Duodenal mucosa (tissue), 2 donors: Measurements from ENCODE around the gene DIO3.

Source experiments
- H3K27ac ChIP-seq: one replicate; pipeline ENCODE4 v1.7.0; 2013; ENCODE audit warnings: low read depth, low read length
- H3K27me3 ChIP-seq, 2 donors: one replicate each; pipeline ENCODE4 v1.7.0; 2013; ENCODE audit warnings: low read length in 2 of 2, control low read depth in 1 of 2; ENCODE audit not compliant: insufficient read depth in 2 of 2, control insufficient read depth in 1 of 2
- H3K36me3 ChIP-seq, 2 donors: one replicate each; pipeline ENCODE4 v1.7.0; 2013; ENCODE audit warnings: low read length in 2 of 2, control low read depth in 1 of 2; ENCODE audit not compliant: insufficient read depth in 2 of 2, control insufficient read depth in 1 of 2
- H3K4me1 ChIP-seq, 2 donors: one replicate each; pipeline ENCODE4 v1.7.0; 2013; ENCODE audit warnings: low read length in 2 of 2, control low read depth in 1 of 2; ENCODE audit not compliant: insufficient read depth in 2 of 2, control insufficient read depth in 1 of 2
- H3K4me3 ChIP-seq, 2 donors: one replicate each; pipeline ENCODE4 v1.7.0; 2013; ENCODE audit warnings: low read length in 2 of 2, low read depth in 1 of 2
- H3K9ac ChIP-seq, 2 donors: one replicate each; pipeline ENCODE4 v1.7.0; 2013; ENCODE audit warnings: low read length in 2 of 2, low read depth in 1 of 2
- H3K9me3 ChIP-seq, 2 donors: one replicate each; pipeline ENCODE4 v1.7.0; 2013; ENCODE audit warnings: low read length in 2 of 2, control low read depth in 1 of 2; ENCODE audit not compliant: control insufficient read depth in 1 of 2

Gene DIO3

DNA sequence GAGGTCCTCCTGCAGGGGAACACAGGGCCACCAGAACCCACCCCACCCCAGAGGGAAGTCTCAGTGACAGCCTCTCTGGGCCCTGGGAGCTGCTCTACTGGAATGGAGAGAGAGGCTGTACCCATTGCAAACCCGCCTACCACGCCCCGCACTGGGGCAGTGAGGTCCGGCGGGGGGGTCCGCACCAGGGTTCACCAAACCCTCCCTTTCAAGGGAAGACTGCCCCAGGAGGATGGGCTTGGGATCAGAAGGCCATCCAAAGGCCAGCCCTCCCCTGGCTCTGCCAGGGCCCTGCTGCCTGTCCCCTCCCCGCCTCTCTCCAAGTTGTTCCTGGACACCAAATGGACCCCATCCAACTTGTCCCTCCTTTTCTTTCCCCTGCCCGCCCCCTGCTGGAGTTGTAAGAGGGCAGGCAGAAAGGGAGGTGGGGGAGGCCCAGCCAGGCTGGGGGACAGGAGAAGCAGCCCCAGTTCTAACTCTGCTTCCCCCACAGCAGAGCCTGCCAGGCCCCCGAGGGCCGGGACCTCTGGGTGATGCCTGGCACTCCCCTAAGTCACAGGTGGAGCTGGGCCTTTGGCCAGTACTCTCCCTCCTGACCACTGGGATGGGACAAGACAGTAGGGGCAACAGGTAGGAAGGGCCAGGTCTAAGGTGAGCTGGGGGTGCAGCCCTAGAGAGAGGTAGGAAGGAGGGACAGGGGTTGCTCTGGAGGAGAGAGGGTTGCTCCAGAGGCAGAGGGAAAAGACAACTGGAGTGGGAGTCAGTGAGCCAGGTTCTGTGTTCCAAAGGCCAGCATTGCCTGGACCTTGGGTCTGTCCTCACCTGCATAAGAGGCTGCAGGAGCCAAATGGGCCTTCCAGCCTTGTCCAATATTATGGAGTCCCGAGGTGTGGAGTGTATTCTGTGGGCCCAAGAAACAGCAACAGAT is 3.2 kb upstream of the DIO3 start:
- Histone ChIP-seq H3K9ac (no peak overlapping the region), H3K4me1 (no peaks in the 10 kb centered on the region), H3K9me3 (no peaks in the 10 kb centered on the region), H3K4me3 (no peak overlapping the region), H3K36me3 (no peaks in the 10 kb centered on the region), H3K27me3 (peaks cover 30 to 33% of the 10 kb centered on the region in 2 donors), H3K27ac (no peak overlapping the region)

GRCh38 chr14:101558739-101559240 is 2.5 kb upstream of the DIO3 start:
- Histone ChIP-seq H3K27ac (no peak overlapping the region), H3K4me3 (no peak overlapping the region)

GRCh38 chr14:101559250-101559623 is 2.1 kb upstream of the DIO3 start:
- no peak overlapping the region for H3K4me3 ChIP-seq
- no peak overlapping the region for H3K27ac ChIP-seq
- H3K9ac ChIP-seq: no peak overlapping the region
- no peaks in the 10 kb centered on the region for H3K4me1 ChIP-seq
- no peaks in the 10 kb centered on the region for H3K36me3 ChIP-seq
- H3K27me3 ChIP-seq: peaks cover 41 to 44% of the 10 kb centered on the region in 2 donors
- H3K9me3 ChIP-seq: no peaks in the 10 kb centered on the region

More at GRCh38 chr14:101558739-101559240, 2.5 kb upstream of the DIO3 start:
- H3K36me3 ChIP-seq: no peaks in the 10 kb centered on the region
- H3K9me3 ChIP-seq: no peaks in the 10 kb centered on the region
- no peak overlapping the region for H3K9ac ChIP-seq
- peaks cover 37 to 39% of the 10 kb centered on the region in 2 donors for H3K27me3 ChIP-seq
- H3K4me1 ChIP-seq: no peaks in the 10 kb centered on the region

DNA sequence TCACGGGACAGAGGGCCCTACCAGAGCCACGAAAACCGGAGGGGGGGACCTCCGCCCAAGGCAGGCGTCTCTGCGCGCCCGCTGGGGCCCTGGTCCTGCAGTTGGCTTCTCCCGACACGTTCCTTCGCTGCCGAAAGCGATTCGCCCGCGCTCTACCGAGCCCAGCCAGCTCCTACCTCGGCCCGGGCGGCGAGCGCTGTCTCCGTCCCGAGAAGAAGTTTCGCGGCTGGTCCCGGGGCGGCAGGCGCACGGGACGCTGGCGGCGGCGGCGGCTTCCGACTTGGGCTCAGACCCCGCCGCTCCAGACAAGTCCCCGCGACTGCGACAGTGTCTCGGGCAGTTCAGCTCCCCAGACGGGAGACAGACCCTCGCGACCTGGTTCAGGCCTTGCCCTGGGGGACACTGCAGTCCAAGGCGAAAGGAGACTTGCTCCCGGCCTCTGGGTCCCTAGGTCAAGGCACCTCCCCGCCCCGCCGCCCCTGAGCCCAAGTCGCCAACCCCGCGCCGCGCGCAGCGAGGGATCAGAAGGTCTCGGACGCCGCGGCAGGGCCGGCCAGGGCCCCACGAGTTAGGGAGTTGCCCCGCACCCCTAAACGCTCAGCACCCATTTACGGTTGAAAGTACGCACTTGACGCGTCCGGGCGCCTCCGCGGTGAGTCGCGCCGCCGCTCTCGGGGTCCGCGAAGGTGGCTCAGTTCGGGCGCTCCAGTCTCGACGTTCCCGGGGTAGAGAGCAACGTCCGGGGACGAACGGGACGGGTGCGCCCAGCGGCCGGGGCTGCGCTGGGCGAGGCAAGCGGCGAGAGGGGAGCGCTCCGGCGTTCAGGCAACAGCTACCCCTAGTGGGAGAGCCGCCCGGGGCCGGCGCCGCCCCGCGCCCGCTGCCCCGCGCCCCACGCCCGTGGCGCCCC is 1.4 kb upstream of the DIO3 start:
- no peak overlapping the region for H3K4me3 ChIP-seq
- H3K9ac ChIP-seq: no peak overlapping the region
- no peaks in the 10 kb centered on the region for H3K9me3 ChIP-seq
- peaks cover 44 to 50% of the 10 kb centered on the region in 2 donors for H3K27me3 ChIP-seq
- no peaks in the 10 kb centered on the region for H3K4me1 ChIP-seq
- H3K36me3 ChIP-seq: no peaks in the 10 kb centered on the region
- no peak overlapping the region for H3K27ac ChIP-seq

DNA sequence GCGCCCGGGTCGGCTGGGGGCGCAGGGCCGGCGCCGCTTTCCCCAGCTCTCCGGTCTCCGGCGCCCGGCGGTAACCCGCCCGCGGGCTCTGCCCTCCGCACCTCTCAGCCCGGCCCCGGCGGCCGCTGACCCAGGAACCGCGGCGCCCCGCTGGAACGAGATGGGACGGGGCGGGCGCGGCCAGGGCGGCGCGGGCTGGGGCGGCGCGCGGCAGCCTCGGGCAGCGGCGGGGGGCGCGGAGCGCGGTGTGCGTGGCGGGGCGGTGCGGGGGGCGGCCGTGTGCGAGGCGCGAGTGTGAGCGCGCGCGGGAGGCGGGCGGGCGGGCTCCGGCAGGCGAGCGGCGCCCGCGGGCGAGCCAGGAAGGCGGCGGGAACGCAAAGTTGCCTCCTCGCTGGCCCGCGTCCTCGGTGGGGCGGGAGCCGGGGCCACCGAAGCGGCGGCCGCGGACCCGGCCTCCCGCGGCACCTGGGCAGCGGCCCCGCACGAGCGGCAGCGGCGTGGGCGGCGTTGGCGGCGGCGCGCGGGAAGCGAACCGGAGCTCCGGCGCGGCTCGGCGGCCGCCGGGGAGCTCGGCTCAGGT is 671 bp upstream of the DIO3 start:
- H3K27me3 ChIP-seq: peaks cover 50 to 58% of the 10 kb centered on the region in 2 donors
- no peaks in the 10 kb centered on the region for H3K4me1 ChIP-seq
- no peak overlapping the region for H3K9ac ChIP-seq
- H3K36me3 ChIP-seq: no peaks in the 10 kb centered on the region
- H3K9me3 ChIP-seq: no peaks in the 10 kb centered on the region
- no peak overlapping the region for H3K4me3 ChIP-seq
- H3K27ac ChIP-seq: no peak overlapping the region

DNA sequence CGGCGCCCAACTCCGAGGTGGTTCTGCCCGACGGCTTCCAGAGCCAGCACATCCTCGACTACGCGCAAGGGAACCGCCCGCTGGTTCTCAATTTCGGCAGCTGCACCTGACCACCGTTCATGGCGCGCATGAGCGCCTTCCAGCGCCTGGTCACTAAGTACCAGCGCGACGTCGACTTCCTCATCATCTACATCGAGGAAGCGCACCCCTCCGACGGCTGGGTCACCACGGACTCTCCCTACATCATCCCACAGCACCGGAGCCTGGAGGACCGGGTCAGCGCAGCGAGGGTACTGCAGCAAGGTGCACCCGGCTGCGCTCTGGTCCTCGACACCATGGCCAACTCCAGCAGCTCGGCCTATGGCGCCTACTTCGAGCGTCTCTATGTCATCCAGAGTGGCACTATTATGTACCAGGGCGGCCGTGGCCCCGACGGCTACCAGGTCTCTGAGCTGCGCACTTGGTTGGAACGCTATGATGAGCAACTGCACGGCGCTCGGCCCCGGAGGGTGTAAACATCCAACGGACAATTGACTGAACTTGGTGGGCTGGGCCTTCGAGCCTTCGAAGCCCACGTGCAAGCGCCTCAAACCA is 699 bp downstream of the DIO3 start:
- H3K9me3 ChIP-seq: no peaks in the 10 kb centered on the region
- H3K4me3 ChIP-seq: no peak overlapping the region
- peaks cover 56 to 70% of the 10 kb centered on the region in 2 donors for H3K27me3 ChIP-seq
- H3K4me1 ChIP-seq: no peaks in the 10 kb centered on the region
- no peak overlapping the region for H3K9ac ChIP-seq
- no peak overlapping the region for H3K27ac ChIP-seq
- no peaks in the 10 kb centered on the region for H3K36me3 ChIP-seq

DNA sequence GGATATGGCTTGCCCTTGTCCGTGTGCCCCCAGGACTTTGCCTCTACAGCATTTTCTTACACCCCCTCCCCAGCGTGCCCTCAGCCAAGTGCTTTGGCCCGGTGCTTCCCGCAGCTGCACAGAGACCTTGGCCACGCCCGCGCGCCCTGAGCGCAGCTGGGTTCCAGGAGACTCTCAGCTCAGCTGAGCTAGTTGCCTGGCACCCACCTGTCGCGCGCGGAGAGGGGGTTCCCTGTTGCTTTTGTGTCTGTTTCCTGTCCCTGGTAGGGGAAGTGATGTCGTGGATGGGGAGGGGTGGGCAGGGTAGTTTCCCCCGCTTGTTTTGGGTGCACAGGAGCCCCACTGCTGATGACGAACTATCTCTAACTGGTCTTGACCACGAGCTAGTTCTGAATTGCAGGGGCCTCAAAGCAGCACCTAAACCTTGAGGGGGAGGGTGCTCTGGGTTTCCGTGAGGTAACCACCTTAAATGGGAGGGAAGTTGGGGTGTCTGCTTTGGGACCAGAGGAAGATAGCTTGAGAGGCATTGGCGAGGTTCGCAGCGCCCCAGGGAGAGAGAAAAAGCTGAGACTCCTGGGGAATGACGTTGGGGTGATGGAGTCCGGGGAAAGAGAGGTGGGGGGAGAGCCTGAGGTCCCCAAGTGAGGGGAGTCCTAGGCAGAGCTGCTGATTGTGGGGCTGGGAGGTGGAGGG is 1.5 kb downstream of the DIO3 start:
- Histone ChIP-seq H3K36me3 (no peaks in the 10 kb centered on the region), H3K27me3 (peaks cover 54 to 77% of the 10 kb centered on the region in 2 donors), H3K4me1 (no peaks in the 10 kb centered on the region), H3K4me3 (no peak overlapping the region), H3K27ac (no peak overlapping the region), H3K9ac (no peak overlapping the region), H3K9me3 (no peaks in the 10 kb centered on the region)

DNA sequence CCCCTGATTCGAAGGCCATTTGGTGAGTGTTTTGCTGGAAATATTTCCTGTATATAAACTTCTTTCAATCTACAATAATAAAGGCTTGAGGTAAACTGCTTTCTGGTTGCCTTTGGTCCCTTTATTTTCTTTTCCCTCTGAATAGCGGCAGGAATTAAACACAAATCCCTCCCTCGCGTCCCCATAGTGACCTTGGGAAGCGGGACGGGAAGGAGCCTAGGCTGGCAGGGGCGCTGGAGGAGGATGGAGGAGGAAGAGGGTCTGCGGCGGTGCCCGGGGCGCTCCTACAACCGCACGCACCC is 2.0 kb downstream of the DIO3 start:
- H3K27me3 ChIP-seq: peaks cover 57 to 75% of the 10 kb centered on the region in 2 donors
- H3K27ac ChIP-seq: no peak overlapping the region
- H3K4me3 ChIP-seq: no peak overlapping the region
- no peaks in the 10 kb centered on the region for H3K36me3 ChIP-seq
- no peak overlapping the region for H3K9ac ChIP-seq
- no peaks in the 10 kb centered on the region for H3K4me1 ChIP-seq
- no peaks in the 10 kb centered on the region for H3K9me3 ChIP-seq

- H3K4me1 ChIP-seq: no peaks in the 10 kb centered on the region
- no peaks in the 10 kb centered on the region for H3K9me3 ChIP-seq
- peaks cover 53 to 69% of the 10 kb centered on the region in 2 donors for H3K27me3 ChIP-seq
- no peak overlapping the region for H3K9ac ChIP-seq
- no peaks in the 10 kb centered on the region for H3K36me3 ChIP-seq
- H3K27ac ChIP-seq: no peak overlapping the region
- no peak overlapping the region for H3K4me3 ChIP-seq
Measured at GRCh38 chr14:101563654-101564443, 2.6 kb downstream of the DIO3 start.
